Endothelial cell of umbilical vein (primary cell): ENCODE data around the gene LUZP4.
"Not testable (repeated sequence)": the region's sequence is repeated elsewhere in the genome, so short reads cannot be mapped to it uniquely, and the experiment has no call there.

ENCODE experiments used
- POLR2A ChIP-seq: IDR thresholded peaks from 2 replicates; pipeline ENCODE4 v1.6.1; 2012; ENCODE audit warnings: low read depth, mild to moderate bottlenecking, control low read depth, low read length
- TF ChIP-seq, protein P1 (sequence below): IDR thresholded peaks from 2 replicates; pipeline ENCODE4 v1.6.1; 2011; ENCODE audit not compliant: insufficient read depth, insufficient read length

DNA sequence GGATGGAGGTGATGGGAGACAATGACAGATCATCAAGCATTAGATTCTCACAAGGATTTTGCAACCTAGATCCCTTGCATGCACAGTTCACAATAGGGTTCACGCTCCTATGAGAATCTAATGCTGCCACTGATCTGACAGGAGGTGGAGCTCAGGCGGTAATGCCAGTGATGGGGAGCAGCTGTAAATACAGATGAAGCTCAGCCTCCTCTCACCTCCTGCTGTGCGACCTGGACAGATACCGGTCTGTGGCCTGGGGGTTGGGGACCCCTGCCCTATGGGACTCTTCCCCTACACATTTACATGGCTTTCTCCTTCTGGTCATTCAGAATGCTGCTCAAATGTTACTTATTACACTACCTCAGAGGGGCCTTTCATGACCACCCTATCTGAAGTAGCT lies 39.8 kb downstream of the LUZP4 start:
- TF ChIP-seq POLR2A = not testable (repeated sequence)
- TF ChIP-seq, protein P1, sequence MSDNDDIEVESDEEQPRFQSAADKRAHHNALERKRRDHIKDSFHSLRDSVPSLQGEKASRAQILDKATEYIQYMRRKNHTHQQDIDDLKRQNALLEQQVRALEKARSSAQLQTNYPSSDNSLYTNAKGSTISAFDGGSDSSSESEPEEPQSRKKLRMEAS = not testable (repeated sequence)
